ENCODE measurements around the gene TBCD.

Gene TBCD

DNA sequence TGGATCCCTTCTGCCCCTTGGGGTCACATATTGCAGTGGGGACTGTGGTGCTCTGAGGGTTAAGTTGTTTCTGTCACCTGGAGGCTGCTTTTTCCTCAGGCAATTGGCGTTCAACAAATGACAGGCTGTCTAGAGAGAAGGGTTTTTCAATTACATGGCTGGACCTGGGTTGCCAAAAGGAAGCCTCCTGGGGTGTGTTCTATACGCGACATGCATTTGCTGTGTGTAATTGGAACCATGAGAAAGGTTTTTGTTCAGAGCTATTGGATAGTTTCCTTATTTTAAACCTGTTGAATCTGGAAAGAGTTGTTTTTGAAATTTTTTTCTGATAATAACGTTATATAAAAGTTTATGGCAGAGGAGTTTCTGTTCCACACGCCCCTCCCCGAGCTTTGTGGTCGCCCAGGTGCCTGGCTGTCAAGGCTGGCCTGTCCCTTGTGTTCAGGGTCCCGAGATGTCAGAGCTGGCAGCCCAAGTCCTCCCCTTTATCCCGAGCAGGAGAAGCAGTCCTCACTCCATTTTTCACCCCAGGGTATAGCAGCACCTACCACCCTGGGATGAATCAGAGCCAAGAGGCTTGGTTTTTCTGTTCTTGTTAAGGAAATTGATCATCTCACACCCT, 114.0 kb downstream of the TBCD start:
- no peak for DNase-seq (ENCODE audit: low read depth)
- TF ChIP-seq CTCF (IDR thresholded peaks at IDR 0.05; ENCODE audit: low read depth, low read length) (no peak), MYC (IDR thresholded peaks at IDR 0.05; ENCODE audit: low read depth, low read length) (no peak), POLR2A (IDR thresholded peaks at IDR 0.05; ENCODE audit: extremely low read depth, insufficient read length) (no peak)
- TF ChIP-seq, protein P1, sequence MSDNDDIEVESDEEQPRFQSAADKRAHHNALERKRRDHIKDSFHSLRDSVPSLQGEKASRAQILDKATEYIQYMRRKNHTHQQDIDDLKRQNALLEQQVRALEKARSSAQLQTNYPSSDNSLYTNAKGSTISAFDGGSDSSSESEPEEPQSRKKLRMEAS (IDR thresholded peaks at IDR 0.05; ENCODE audit: low read depth, low read length) = no peak
- no peak overlapping the region for H3K4me3 ChIP-seq (ENCODE audit: low read depth, low read length)

GRCh38 chr17:82866590-82867191, 114.8 kb downstream of the TBCD start:
- TF ChIP-seq, protein P1 (IDR thresholded peaks at IDR 0.05; ENCODE audit: low read depth, low read length) = no peak
- no peak for TF ChIP-seq CTCF (IDR thresholded peaks at IDR 0.05; ENCODE audit: low read depth, low read length)
- TF ChIP-seq POLR2A (IDR thresholded peaks at IDR 0.05; ENCODE audit: extremely low read depth, insufficient read length) = no peak
- TF ChIP-seq MYC (IDR thresholded peaks at IDR 0.05; ENCODE audit: low read depth, low read length) = no peak
- DNase-seq (ENCODE audit: low read depth) = no peak
- no peak overlapping the region for H3K4me3 ChIP-seq (ENCODE audit: low read depth, low read length)

GRCh38 chr17:82867763-82868325, 116.0 kb downstream of the TBCD start:
- H3K4me3 ChIP-seq (ENCODE audit: low read depth, low read length) = no peak overlapping the region
- DNase-seq (ENCODE audit: low read depth) = no peak
- TF ChIP-seq, protein P1 (IDR thresholded peaks at IDR 0.05; ENCODE audit: low read depth, low read length) = no peak
- TF ChIP-seq POLR2A (IDR thresholded peaks at IDR 0.05; ENCODE audit: extremely low read depth, insufficient read length) (no peak), MYC (IDR thresholded peaks at IDR 0.05; ENCODE audit: low read depth, low read length) (no peak), CTCF (IDR thresholded peaks at IDR 0.05; ENCODE audit: low read depth, low read length) (no peak)

DNA sequence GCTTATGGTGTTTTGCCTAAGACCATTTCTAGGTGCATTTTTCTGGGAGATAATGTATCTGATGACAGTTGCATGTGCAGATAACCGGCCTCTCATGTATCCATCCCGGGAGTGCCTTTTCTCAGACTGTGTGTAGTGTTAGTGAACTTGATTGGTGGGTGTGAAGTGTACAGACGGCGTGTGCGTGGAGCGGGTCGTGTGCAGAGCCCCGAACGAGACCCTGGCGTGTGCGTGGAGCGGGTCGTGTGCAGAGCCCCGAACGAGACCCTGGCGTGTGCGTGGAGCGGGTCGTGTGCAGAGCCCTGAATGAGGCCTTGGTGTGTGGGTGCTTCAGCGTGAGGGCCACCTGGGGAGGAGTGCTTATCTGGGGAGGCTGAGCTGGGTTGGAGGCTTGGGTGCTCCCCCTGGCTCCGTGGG, 116.9 kb downstream of the TBCD start:
- TF ChIP-seq POLR2A (IDR thresholded peaks at IDR 0.05; ENCODE audit: extremely low read depth, insufficient read length) = no peak
- TF ChIP-seq, protein P1 (IDR thresholded peaks at IDR 0.05; ENCODE audit: low read depth, low read length) = no peak
- no peak for TF ChIP-seq MYC (IDR thresholded peaks at IDR 0.05; ENCODE audit: low read depth, low read length)
- TF ChIP-seq CTCF (IDR thresholded peaks at IDR 0.05; ENCODE audit: low read depth, low read length) = no peak
- H3K4me3 ChIP-seq (ENCODE audit: low read depth, low read length) = no peak overlapping the region
- DNase-seq (ENCODE audit: low read depth) = no peak

GRCh38 chr17:82869536-82869935, 117.7 kb downstream of the TBCD start:
- no peak for TF ChIP-seq POLR2A (IDR thresholded peaks at IDR 0.05; ENCODE audit: extremely low read depth, insufficient read length)
- no peak overlapping the region for H3K4me3 ChIP-seq (ENCODE audit: low read depth, low read length)
- no peak for DNase-seq (ENCODE audit: low read depth)

GRCh38 chr17:82870091-82870491, 118.2 kb downstream of the TBCD start:
- H3K4me3 ChIP-seq (ENCODE audit: low read depth, low read length) = no peak overlapping the region
- DNase-seq (ENCODE audit: low read depth) = no peak

More at GRCh38 chr17:82870091-82870491, 118.2 kb downstream of the TBCD start:
- TF ChIP-seq POLR2A (IDR thresholded peaks at IDR 0.05; ENCODE audit: extremely low read depth, insufficient read length) (no peak), MYC (IDR thresholded peaks at IDR 0.05; ENCODE audit: low read depth, low read length) (no peak), CTCF (IDR thresholded peaks at IDR 0.05; ENCODE audit: low read depth, low read length) (no peak)
- TF ChIP-seq, protein P1 (IDR thresholded peaks at IDR 0.05; ENCODE audit: low read depth, low read length) = no peak

Data from NB4 (cell line).